GM20000 (cell line): ENCODE data around the gene DOHH.

Experiments
- DNase-seq: peaks from one replicate; pipeline ENCODE4 v3.0.0; 2012; ENCODE audit warnings: low spot score
- TF ChIP-seq, protein P1 (sequence below): IDR thresholded peaks from 2 replicates; pipeline ENCODE4 v1.5.1; 2012; ENCODE audit warnings: mild to moderate bottlenecking, control low read depth; ENCODE audit errors: extremely low read depth, missing control alignments

The DOHH gene

DNA sequence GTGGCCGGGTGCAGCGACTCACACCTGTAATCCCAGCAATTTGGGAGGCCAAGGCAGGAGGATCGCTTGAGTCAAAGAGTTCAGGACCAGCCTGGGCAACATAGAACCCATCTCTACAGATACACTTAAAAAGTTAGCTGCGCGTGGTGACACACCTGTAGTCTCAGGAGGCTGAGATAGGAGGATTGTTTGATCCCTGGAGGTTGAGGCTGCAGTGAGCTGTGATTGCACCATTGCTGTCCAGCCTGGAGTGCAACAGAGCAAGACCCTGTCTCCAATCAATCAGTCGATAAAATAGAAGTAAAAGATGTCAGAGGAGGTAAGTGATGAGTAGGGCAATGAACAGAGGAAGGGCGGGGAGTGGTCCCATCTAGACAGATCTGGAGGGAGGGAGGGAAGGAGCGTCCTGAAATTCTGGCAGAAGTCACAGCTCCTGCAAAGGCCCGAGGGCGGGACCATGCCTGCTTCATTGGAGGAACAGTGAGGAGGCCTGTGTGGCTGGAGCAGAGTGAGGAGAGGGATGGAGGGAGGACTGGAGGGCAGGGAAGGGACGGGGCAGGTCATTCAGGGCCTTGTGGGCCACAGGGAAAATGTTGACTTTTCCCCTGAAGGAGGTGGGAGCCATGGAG is 29.9 kb downstream of the DOHH start:
- TF ChIP-seq, protein P1, sequence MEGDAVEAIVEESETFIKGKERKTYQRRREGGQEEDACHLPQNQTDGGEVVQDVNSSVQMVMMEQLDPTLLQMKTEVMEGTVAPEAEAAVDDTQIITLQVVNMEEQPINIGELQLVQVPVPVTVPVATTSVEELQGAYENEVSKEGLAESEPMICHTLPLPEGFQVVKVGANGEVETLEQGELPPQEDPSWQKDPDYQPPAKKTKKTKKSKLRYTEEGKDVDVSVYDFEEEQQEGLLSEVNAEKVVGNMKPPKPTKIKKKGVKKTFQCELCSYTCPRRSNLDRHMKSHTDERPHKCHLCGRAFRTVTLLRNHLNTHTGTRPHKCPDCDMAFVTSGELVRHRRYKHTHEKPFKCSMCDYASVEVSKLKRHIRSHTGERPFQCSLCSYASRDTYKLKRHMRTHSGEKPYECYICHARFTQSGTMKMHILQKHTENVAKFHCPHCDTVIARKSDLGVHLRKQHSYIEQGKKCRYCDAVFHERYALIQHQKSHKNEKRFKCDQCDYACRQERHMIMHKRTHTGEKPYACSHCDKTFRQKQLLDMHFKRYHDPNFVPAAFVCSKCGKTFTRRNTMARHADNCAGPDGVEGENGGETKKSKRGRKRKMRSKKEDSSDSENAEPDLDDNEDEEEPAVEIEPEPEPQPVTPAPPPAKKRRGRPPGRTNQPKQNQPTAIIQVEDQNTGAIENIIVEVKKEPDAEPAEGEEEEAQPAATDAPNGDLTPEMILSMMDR, result no peak
- no peak for DNase-seq

DNA sequence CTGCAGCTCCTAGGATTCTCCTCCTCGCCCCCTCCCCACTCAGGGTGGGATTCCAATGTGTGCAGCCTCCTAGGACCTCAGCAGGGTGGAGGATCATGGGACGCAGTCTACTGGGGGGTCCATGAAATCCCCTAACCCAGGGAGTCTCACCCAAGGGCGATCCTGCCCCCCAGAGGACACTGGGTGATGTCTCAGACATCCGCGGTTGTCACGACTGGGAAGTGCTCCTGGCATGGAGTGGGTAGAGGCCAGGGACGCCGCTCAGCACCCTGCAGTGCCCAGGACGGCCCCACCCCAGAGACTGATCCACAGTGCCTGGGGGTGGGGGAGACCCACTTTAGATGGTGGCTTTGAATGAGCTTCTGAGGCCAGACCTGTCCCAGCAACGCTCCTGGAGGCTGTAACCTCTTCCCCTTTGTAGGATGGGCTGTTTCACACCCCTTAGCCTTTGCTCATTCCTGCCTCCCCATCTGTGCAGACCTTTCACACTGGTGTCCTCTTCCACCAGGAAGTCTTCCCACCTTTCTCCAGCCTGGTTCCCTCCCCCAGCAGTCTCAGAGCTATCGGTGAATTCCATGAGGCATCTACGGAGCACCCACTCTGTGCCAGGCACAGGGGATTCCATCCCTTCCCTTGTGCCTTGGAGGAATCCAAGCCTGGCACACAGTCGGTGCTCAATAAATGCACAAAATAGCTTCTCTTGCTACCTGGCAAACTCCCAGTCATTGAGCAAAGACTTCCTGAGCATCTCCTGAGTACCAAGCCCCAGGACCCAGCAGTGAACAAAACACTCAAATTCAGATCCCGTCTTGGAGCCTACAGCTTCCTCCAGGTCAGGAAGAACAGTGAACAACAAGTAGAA is 30.6 kb downstream of the DOHH start:
- DNase-seq, result no peak
- TF ChIP-seq, protein P1, result no peak

DNA sequence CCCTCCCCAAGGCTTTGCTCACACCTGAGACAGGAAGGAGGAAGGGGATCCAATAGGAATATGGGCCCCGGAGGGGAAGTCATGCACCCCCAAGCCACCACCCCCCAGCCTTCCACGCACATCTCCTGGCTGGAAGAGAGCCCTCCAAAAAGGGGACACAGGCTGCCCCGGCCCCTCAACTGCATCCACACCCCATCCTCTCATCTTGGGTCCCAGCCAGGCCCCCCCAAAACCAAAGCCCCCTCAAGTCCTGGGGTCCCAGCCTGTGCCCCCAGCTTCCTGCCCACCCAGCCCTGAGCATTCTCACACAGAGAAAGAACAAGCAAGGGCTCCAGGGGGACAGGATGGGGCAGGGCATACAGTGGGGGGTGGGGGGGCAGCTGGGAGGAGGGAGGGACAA is 32.3 kb downstream of the DOHH start:
- TF ChIP-seq, protein P1, result no peak
- DNase-seq, result no peak

- TF ChIP-seq, protein P1, result no peak
- no peak for DNase-seq
Measured at GRCh38 chr19:3467437-3468198, 32.9 kb downstream of the DOHH start.

GRCh38 chr19:3466635-3467034 is 33.8 kb downstream of the DOHH start:
- TF ChIP-seq, protein P1, result no peak
- no peak for DNase-seq

DNA sequence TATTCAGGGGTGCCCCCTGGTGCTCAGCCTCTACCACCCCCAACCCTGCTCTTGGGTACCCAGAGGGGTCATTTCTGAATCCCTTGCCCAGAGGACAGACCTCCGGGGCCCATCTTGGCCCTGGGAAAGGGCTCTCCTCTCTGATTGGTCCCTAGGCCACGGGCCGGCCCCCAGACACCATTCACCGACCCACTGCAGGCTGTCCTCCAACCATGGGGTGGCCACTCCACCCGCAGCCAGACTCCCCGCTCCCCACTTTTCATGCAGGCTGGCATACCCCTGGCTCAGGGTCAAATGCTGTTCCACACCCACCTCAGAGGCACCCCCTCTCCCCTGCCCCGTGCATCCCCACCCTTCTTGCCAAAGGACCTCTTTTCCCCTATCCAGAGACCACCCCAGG is 34.9 kb downstream of the DOHH start:
- TF ChIP-seq, protein P1, result no peak

More for the DNA sequence above, 34.9 kb downstream of the DOHH start:
- no peak for DNase-seq
